Superior temporal gyrus (tissue), 1 donor: Measurements from ENCODE around the gene DOCK1.

ENCODE experiments used
- DNase-seq: peaks from one replicate; pipeline ENCODE4 v3.0.0-alpha.2; 2016; ENCODE audit errors: extremely low spot score

Gene DOCK1

DNA sequence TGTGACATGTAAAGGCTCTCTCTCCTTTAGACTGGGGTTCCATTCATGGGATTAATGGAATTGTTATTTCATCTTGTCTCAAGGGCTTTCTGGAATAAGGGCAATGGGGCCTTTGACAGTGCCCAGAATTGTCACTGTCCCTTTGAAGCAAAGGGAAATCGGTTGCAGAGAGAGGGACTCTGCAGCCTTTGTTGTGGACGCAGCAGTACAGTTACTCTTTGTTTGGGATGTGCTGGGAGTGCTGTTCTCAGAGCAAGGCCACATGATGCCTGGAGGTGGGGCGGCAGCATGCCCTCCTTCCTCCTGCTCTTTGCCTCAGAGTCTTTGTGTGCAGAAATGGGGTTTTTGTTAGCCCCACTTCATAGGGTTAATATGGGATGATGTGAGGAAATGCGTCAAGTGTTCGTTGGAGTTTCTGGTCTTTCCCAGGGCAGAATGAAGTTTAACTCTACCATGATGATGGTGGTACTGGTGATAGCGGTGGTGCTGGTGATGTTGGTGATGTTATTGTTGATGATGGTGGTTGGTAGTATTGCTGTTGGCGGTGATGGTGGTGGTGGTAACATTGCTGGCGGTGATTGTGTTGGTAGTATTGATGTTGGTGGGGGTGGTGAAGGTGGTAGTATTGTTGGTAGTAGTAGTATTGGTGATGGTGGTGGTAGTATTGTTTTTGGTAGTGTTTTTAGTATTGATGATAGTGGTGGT, 45.3 kb downstream of the DOCK1 start:
- DNase-seq: peak; percentile 95

DNA sequence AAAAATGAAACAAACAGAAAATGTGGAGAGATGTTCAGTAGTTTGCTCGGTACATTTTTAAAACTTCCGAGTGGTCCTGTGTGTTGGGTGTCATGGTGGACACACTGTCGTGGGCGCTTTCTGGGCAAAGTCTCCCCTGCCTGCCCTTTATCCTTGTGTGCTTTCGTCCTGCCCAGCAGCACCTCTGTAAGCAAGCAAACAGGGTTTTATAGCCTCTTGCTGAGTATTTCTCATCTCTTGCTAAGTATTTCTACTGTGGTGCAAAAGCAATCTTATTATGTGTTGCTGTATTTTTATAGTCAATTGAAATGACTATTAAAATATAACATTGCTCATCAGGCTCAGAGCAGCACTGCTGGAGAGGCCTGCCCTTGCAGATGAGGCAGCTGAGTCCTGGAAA, 48.7 kb downstream of the DOCK1 start:
- DNase-seq: no peak

GRCh38 chr10:126955396-126955795, 50.2 kb downstream of the DOCK1 start:
- no peak for DNase-seq

DNA sequence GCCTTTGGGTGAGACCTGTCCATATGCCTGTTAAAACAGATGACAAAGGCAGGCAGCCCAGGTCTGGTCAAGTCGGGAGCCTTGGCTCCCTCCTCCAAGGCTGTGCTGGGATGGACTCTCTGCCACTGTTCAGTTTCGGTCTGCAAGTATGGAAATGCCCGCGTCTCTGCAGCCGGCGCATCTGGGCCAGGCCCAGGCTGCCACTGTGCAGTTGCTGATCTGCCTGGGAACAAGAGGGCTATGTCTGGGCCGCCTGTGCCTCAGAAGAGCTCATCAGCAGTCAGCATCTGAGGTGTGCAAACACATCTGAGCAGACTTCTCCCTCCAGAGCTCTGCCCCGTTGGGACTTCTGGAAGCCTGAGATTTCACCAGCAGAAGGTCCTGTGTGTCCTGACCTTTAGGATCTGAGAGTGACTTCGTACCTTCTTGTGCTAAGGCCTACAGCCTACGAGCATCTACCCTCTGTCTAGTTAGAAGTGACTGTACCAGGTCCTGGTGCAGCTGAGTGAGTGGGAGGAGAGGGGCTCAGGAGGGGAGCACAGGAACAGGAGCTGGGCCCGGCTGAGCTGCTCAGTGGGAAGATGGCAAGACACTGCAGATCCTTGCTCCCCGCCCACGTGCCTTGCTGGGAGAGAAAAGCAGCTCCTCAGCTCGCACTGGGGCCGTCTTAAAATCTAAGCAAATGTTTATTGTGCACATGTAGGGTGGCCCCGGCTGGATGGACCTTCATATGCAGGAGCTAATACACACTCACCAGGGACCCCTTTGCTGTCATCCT, 50.9 kb downstream of the DOCK1 start:
- peak; percentile 74 for DNase-seq

DNA sequence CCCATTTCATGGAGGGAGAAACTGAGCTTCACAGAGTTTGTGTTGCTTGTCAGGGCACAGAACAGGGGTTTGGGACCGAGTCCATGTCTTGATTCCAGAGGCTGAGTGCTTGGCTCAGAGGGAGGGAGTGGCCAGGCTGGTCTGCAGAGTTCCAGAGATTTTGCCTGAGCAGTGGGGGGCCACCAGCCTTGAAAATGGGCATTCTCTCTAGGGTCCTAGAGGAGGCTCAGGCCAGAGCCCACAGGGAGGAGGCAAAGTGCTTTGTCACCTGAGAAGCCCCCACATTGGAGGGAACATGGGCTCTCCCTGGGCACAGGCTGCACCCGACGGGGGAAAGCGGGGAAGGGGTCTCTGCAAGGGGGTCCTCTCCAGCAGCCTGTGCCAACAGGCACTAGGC, 51.5 kb downstream of the DOCK1 start:
- DNase-seq: no peak

DNA sequence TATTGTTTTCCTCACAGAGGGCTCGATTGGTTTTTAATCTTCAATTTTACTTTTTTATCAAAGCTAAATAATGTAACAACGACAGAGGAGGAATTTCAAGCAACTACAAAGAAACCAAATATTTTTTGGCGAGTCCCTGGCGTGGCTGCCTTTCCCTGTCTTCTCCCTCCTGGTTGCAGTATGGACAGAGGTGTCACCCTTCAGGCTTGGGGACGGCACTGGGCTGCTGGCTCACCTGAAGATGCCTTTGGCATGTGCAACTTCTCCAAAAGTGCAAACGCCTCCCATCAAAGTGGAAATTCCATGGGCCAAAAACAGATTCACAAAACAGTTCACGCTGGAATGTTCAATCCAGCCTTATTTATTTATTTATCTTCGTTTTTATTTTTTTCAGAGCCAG, 51.9 kb downstream of the DOCK1 start:
- DNase-seq: no peak

DNA sequence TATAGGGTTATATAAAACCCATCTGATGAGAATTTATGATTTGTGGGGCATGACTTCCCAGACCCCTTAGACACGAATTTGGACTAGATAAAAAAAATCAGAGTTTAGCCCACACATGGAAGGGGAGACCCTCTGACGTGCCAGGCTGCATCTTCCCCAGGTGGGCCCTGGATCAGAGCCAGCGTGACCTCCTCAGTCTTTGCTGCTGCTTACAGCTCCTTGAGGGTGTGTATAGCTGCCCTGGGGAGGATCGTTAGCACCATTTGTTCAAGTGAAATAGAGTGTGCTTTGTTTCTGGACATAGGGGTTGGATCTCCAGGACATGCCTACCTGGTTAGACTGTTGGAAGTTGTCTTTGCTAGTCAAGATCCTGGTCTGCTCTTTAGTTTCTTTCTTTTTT, 54.2 kb downstream of the DOCK1 start:
- DNase-seq: no peak

DNA sequence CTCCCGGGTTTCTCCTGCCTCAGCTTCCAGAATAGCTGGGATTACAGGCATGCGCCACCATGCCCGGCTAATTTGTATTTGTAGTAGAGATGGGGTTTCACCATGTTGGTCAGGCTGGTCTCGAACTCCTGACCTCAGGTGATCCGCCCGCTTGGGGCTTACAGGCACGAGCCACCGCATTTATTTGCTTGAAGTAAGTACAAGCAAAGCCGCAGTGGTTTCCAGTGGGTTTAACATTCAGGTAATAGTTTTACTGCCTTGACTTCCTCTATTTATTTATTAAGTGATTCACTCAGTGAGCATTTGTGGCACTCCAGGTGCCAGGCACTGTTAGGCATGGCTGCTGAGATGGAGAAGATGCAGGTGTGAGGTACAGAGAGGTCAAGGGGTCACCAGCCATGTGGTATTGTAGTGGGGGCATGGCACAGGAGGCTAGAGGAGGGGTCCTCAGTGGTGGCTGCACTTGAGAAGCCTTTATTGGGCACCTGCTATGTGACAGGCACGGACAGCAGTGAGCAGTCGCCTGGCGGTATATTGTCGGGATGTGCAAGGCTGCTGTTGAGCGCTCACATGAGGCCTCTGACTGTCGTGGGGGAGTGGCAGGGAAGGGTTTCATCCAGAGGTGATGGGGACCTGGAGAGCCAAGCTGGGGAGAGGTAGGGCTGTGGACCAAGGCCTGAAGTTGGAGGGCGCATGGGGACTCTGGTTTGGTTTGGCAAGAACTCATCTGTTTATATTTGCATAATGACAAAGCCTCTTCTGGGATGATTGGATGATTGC, 54.9 kb downstream of the DOCK1 start:
- DNase-seq: no peak

- DNase-seq: no peak
Measured at GRCh38 chr10:126963354-126963753, 58.1 kb downstream of the DOCK1 start.

- no peak for DNase-seq
Measured at GRCh38 chr10:126964190-126964589, 59.0 kb downstream of the DOCK1 start.

GRCh38 chr10:126966938-126967337, 61.7 kb downstream of the DOCK1 start:
- no peak for DNase-seq

GRCh38 chr10:126969310-126969709, 64.1 kb downstream of the DOCK1 start:
- DNase-seq: peak; percentile 55

- DNase-seq: peak; percentile 63
Measured at GRCh38 chr10:126972635-126973414, 67.6 kb downstream of the DOCK1 start.

DNA sequence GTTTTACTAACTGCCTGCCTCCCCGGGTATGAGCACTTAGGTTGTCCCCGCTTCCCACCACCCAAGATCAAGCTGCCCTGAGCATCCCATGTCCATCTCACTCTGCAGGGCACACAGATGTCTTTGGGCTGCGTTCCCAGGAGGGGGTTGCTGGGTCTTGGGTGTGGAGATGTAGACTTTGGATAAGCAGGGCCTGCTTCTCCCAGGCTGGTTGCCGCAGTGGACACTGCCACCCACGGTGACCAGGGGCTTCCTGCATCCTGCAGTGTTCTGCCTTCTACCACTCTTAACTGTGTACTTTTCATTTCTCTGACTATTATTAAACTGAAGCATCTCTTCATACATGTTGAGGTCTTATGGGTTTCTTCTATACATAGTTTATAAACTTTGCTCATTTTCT, 70.0 kb downstream of the DOCK1 start:
- no peak for DNase-seq

DNA sequence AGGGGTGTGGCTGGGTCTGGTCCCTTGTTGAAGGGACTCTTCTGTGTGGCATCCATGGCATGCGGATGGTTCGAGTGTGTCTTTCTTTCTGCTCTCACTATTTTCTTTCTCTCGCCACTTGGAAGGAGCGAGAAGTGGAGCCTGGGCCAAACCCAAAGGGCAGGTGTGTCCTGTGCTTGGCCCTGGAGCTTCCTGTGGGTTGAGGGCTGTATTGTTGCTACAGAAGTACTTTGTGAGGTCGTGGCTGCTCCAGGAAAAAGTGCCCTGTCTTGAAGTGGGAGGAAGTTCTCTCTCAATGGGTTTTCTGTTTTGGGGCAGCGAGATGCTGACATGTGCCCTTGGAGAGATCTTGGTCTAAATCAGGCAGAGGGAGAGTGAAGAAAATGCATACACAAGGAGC, 72.0 kb downstream of the DOCK1 start:
- DNase-seq: no peak

DNA sequence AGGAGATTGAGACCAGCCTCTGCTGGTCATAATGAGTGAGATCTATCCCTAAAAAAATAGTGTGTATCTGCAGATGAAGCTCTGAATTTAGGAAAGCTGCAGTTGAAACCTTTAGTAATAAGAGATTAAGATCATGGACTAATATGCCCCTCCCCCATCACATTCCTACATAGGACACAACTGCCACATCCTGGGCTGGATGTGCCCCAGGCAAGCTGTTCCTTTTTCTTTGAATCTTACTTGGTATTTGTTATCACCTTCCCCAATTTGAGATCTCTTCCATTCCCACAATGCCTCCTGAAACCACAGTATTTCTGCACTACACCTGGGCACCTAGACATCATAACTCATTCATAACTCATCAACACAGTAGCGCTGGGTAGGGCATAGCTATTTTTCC, 74.1 kb downstream of the DOCK1 start:
- no peak for DNase-seq

DNA sequence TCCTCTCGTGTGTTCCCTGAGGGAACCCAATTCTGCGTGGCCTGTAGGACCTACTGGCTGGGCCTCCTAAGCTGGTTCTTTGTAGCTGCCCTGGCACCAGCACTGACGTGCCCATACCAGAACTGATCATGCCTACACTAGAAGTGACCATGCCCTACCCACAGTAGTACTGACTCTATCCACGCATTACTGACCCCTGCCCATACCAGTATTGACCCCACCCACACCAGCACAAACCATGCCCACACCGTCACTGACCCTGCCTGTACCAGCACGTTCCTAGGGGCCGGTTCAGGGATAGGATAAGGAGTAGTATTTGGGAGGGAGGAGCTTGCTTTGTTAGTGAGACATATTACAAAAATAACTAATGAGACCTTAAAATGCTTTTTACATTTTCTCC, 88.0 kb downstream of the DOCK1 start:
- no peak for DNase-seq

- no peak for DNase-seq
Measured at GRCh38 chr10:126997801-126998590, 92.8 kb downstream of the DOCK1 start.

DNA sequence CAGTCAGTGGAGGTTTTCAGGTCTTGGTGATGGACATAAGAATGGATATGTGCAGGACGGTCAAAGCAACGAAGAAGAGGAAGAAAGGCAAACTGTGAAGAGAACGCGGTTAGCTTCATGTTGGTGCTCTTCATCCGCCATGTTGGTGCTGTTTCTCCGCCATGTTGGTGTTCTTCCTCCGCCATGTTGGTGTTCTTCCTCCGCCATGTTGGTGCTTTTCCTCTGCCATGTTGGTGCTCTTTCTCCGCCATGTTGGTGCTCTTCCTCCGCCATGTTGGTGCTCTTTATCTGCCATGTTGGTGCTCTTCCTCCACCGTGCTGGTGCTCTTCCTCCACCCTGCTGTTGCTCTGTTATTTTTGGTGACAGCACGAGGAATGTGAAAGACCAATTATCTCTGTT, 95.4 kb downstream of the DOCK1 start:
- no peak for DNase-seq

- DNase-seq: no peak
Measured at GRCh38 chr10:127003032-127003685, 97.9 kb downstream of the DOCK1 start.

DNA sequence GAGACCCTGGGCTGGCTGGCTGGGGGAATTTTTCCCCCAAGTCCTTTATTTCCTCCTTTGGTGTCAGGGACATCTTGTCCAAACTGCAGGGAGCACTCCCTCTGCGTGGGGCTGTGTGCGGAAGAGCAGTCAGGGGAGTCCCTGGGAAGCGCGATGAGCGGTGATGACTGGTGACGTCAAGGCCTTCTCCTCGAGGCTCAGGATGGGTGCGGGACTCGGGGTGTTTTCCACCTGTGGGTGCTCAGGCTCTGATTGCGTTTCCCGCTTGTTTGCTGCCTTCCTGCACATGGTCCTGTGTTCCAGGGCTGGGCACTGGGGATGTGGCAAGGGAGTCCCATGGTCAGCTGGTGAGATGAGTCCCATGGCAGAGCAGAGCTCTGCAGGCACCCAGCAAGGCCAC, 101.2 kb downstream of the DOCK1 start:
- no peak for DNase-seq
